ENCODE data around the gene MMP11. TPM values are rescaled to one million over a fixed set of nuclear protein-coding genes. Genes with fewer than 3 reads are reported as not detected.
A peak's percentile ranks its signal among the peaks of the same experiment; 100 is the strongest.

MMP11 gene
- total RNA-seq, 4 donors from 2014 or later: 2.8 to 6.5 (median 5.4) TPM

- DNase-seq (ENCODE audit: extremely low spot score): no peak
- no peak for TF ChIP-seq EP300 (IDR thresholded peaks at IDR 0.05)
- TF ChIP-seq POLR2A (IDR thresholded peaks at IDR 0.05; ENCODE audit: low read depth): no peak
- no peak for TF ChIP-seq POLR2AphosphoS5 (IDR thresholded peaks at IDR 0.05)
- TF ChIP-seq CTCF (IDR thresholded peaks at IDR 0.05): no peak
- intact Hi-C loops (cut with DNase I): loop anchor here (5.0 to 10.0 kb wide), 2 partner anchors 82 to 220 kb away; no protein-coding TSS in a partner anchor
- Histone ChIP-seq H3K9me3 (no peaks in the 10 kb centered on the region), H3K27ac (replicated peaks in 1 of 4) (no peak overlapping the region), H3K4me3 (no peak overlapping the region), H3K36me3 (peaks cover 0 to 21% (median 2%) of the 10 kb centered on the region in 4 donors), H3K27me3 (no peaks in the 10 kb centered on the region), H3K4me1 (peaks cover 42 to 76% (median 73%) of the 10 kb centered on the region in 4 donors)
- WGBS: 81% methylated on average over 5 of the region's 9 CpGs
These were observed 7.5 kb upstream of the MMP11 start for GRCh38 chr22:23764899-23765881.

- WGBS: no CpG with 5 or more reads among the region's 27 CpGs
- no peaks in the 10 kb centered on the region for H3K9me3 ChIP-seq
- peaks cover 51 to 97% (median 90%) of the 10 kb centered on the region in 4 donors for H3K4me1 ChIP-seq
- intact Hi-C loops (cut with DNase I): loop anchor here (5.0 to 10.0 kb wide), 2 partner anchors 80 to 222 kb away; no protein-coding TSS in a partner anchor
- TF ChIP-seq CTCF (IDR thresholded peaks at IDR 0.05): no peak
- TF ChIP-seq POLR2A (IDR thresholded peaks at IDR 0.05; ENCODE audit: low read depth): no peak
- no peak for TF ChIP-seq POLR2AphosphoS5 (IDR thresholded peaks at IDR 0.05)
- no peak for TF ChIP-seq EP300 (IDR thresholded peaks at IDR 0.05)
- peak overlapping the region; percentile 87 to 91 (median 90) for H3K27ac ChIP-seq (replicated peaks in 1 of 4)
- peak overlapping the region; percentile 63 to 72 (median 71) for H3K4me3 ChIP-seq
- H3K27me3 ChIP-seq: no peaks in the 10 kb centered on the region
- DNase-seq (ENCODE audit: extremely low spot score): no peak
- peaks cover 0 to 21% (median 2%) of the 10 kb centered on the region in 4 donors for H3K36me3 ChIP-seq
These were observed 5.4 kb upstream of the MMP11 start for GRCh38 chr22:23767303-23767672.

DNA sequence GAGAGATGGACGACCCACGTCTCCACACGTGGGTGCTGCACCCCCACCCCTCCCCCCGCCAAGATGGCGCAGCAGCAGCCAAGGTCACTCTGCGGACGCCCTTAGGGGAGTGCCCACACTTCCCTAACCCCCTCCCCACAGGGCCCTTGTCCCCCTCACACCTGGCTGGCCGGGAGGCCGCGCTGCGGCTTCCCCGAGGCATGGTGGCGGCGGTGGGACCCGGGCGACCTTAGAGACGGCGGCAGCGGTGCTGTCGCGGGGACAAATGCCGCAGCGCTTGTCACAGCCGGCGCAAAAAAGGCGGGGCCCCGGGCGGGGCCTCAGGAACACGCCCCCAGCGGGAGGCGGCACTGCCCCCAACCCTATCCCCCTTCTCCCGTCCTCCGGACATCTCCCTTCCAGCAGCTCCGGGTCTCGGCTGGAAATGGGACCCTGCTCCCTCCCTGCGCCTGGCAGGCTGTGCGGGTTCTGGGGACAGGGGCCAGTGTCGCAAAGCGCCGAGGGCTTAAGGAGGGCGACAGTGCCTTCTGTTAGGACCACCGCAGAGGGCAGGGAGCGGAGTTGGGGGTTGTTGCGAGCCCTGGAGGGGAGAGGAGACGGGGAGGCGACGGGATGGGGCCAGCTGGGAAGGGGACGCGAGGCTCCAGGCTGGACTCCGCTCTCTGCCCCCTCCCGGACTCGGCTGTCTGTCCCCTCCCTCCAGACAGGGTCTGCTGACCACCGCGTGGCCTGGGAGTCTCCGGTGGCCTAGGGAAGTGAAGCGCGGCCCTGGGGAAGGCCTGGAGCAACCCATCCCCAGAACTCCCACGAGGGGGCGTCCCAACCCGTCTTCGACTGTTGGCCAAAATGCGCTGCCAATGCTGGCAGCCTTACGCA is 4.7 kb upstream of the MMP11 start, which contains the start of gene CHCHD10:
Gene CHCHD10 (minus strand): TSS at position 300 of the 876 bp plus-strand sequence. CDS start 98 bp downstream, at position 202.
- Histone ChIP-seq H3K9me3 (no peaks in the 10 kb centered on the region), H3K36me3 (peaks cover 0 to 21% (median 2%) of the 10 kb centered on the region in 4 donors), H3K4me1 (peaks cover 52 to 96% (median 90%) of the 10 kb centered on the region in 4 donors), H3K27me3 (no peaks in the 10 kb centered on the region), H3K4me3 (peak within 1 kb of the TSS; percentile 63 to 72 (median 71)), H3K27ac (replicated peaks in 1 of 4) (peak within 1 kb of the TSS; percentile 87 to 91 (median 90))
- DNase-seq (ENCODE audit: extremely low spot score): peak; percentile 95
- no peak for TF ChIP-seq EP300 (IDR thresholded peaks at IDR 0.05)
- peak; percentile 53 to 79 for TF ChIP-seq POLR2AphosphoS5 (IDR thresholded peaks at IDR 0.05)
- peak; percentile 79 to 89 (median 86) for TF ChIP-seq CTCF (IDR thresholded peaks at IDR 0.05)
- TF ChIP-seq POLR2A (IDR thresholded peaks at IDR 0.05; ENCODE audit: low read depth): peak; percentile 79
- WGBS: 1% methylated on average over 18 of the region's 63 CpGs
- intact Hi-C loops (cut with DNase I): loop anchor here (2.0 to 10.0 kb wide), 3 partner anchors 19 to 223 kb away; partner anchors contain the start of gene SMARCB1

GRCh38 chr22:23769321-23769965 is 3.2 kb upstream of the MMP11 start:
- H3K4me1 ChIP-seq: peaks cover 55 to 96% (median 90%) of the 10 kb centered on the region in 4 donors
- 72% methylated on average over 5 of the region's 6 CpGs for WGBS
- no peak for DNase-seq (ENCODE audit: extremely low spot score)
- TF ChIP-seq EP300 (IDR thresholded peaks at IDR 0.05) (no peak), POLR2A (IDR thresholded peaks at IDR 0.05; ENCODE audit: low read depth) (no peak), CTCF (IDR thresholded peaks at IDR 0.05) (no peak), POLR2AphosphoS5 (IDR thresholded peaks at IDR 0.05) (no peak)
- H3K9me3 ChIP-seq: no peaks in the 10 kb centered on the region
- intact Hi-C loops (cut with DNase I): loop anchor here (2.0 to 10.0 kb wide), 3 partner anchors 17 to 225 kb away; partner anchors contain the start of gene SMARCB1
- H3K4me3 ChIP-seq: no peak overlapping the region
- H3K27ac ChIP-seq (replicated peaks in 1 of 4): peak overlapping the region in 3 of 4 donors; percentile 89 to 91 (median 91)
- peaks cover 0 to 18% (median 2%) of the 10 kb centered on the region in 4 donors for H3K36me3 ChIP-seq
- H3K27me3 ChIP-seq: no peaks in the 10 kb centered on the region
